ENCODE results near the gene PLA2G15.
"Not testable (repeated sequence)": the region's sequence is repeated elsewhere in the genome, so short reads cannot be mapped to it uniquely, and the experiment has no call there.

The PLA2G15 gene

GRCh38 chr16:68284847-68285246 is 39.7 kb downstream of the PLA2G15 start:
- no peak for TF ChIP-seq CTCF (conservative IDR thresholded peaks at IDR 0.05; ENCODE audit: low read depth, low read length)
- no peak overlapping the region for H3K4me3 ChIP-seq (ENCODE audit: low read depth, low read length)
- no peak for DNase-seq (ENCODE audit: low read depth)

- TF ChIP-seq CTCF (conservative IDR thresholded peaks at IDR 0.05; ENCODE audit: low read depth, low read length) = no peak
- H3K4me3 ChIP-seq (ENCODE audit: low read depth, low read length) = no peak overlapping the region
- DNase-seq (ENCODE audit: low read depth) = no peak
Measured at GRCh38 chr16:68285683-68286082, 40.5 kb downstream of the PLA2G15 start.

- H3K4me3 ChIP-seq (ENCODE audit: low read depth, low read length) = no peak overlapping the region
- no peak for DNase-seq (ENCODE audit: low read depth)
- TF ChIP-seq CTCF (conservative IDR thresholded peaks at IDR 0.05; ENCODE audit: low read depth, low read length) = no peak
Measured at GRCh38 chr16:68286153-68287074, 41.2 kb downstream of the PLA2G15 start.

GRCh38 chr16:68287276-68288251 is 42.4 kb downstream of the PLA2G15 start:
- H3K4me3 ChIP-seq (ENCODE audit: low read depth, low read length) = no peak overlapping the region
- DNase-seq (ENCODE audit: low read depth) = peak; percentile 77
- no peak for TF ChIP-seq CTCF (conservative IDR thresholded peaks at IDR 0.05; ENCODE audit: low read depth, low read length)

GRCh38 chr16:68288252-68288650 is 43.1 kb downstream of the PLA2G15 start:
- no peak overlapping the region for H3K4me3 ChIP-seq (ENCODE audit: low read depth, low read length)
- TF ChIP-seq CTCF (conservative IDR thresholded peaks at IDR 0.05; ENCODE audit: low read depth, low read length) = no peak
- no peak for DNase-seq (ENCODE audit: low read depth)

- DNase-seq (ENCODE audit: low read depth); H3K4me3 ChIP-seq (ENCODE audit: low read depth, low read length): not testable (repeated sequence)
Measured at GRCh38 chr16:68288796-68289195, 43.6 kb downstream of the PLA2G15 start.

- TF ChIP-seq CTCF (conservative IDR thresholded peaks at IDR 0.05; ENCODE audit: low read depth, low read length) = no peak
- DNase-seq (ENCODE audit: low read depth) = no peak
- H3K4me3 ChIP-seq (ENCODE audit: low read depth, low read length) = no peak overlapping the region
Measured at GRCh38 chr16:68289202-68289601, 44.0 kb downstream of the PLA2G15 start.

Data from choroid plexus epithelial cell (primary cell).